Skeletal muscle tissue (tissue), 4 donors: ENCODE data around the gene WDR70. TPM values are rescaled to one million over a fixed set of nuclear protein-coding genes. Genes with fewer than 3 reads are reported as not detected.
A peak's percentile ranks its signal among the peaks of the same experiment; 100 is the strongest.

Experiments
- H3K27ac ChIP-seq: one replicate; pipeline ENCODE4 v1.7.0; 2013; ENCODE audit warnings: mild to moderate bottlenecking, low read depth, low read length, inconsistent platforms
- H3K27me3 ChIP-seq, 3 donors: one replicate each; pipeline ENCODE4 v1.7.0; 2013; ENCODE audit warnings: low read length in 3 of 3; ENCODE audit not compliant: control insufficient read depth in 3 of 3, insufficient read depth in 3 of 3
- H3K36me3 ChIP-seq, 3 donors: one replicate each; pipeline ENCODE4 v1.7.0; 2013; ENCODE audit warnings: low read length in 3 of 3; ENCODE audit not compliant: control insufficient read depth in 3 of 3, insufficient read depth in 3 of 3
- H3K4me1 ChIP-seq, 3 donors: one replicate each; pipeline ENCODE4 v1.7.0; 2013; ENCODE audit warnings: low read length in 3 of 3, mild to moderate bottlenecking in 3 of 3; ENCODE audit not compliant: control insufficient read depth in 3 of 3, insufficient read depth in 3 of 3
- H3K4me3 ChIP-seq, 3 donors: one replicate each; pipeline ENCODE4 v1.7.0; 2013; ENCODE audit warnings: low read length in 3 of 3
- H3K9ac ChIP-seq, 3 donors: one replicate each; pipeline ENCODE4 v1.7.0; 2013; ENCODE audit warnings: low read length in 3 of 3, mild to moderate bottlenecking in 3 of 3, moderate library complexity in 2 of 3, low read depth in 1 of 3
- H3K9me3 ChIP-seq, 3 donors: one replicate each; pipeline ENCODE4 v1.7.0; 2013; ENCODE audit warnings: low read length in 3 of 3; ENCODE audit not compliant: control insufficient read depth in 3 of 3
- total RNA-seq: library from RNA; depleted of rRNA; stranded (reverse); fragments of >200 nt; gene quantifications from one replicate; pipeline ENCODE4 v1.2.3, GENCODE V29; 2014
- donor health status: Osteomylitis.

Gene WDR70
- total RNA-seq, 1 donor from 2014 or later, result 23.0 TPM

GRCh38 chr5:37696190-37697021 is 317.3 kb downstream of the WDR70 start:
- Histone ChIP-seq H3K4me1 (peaks cover 0 to 7% (median 2%) of the 10 kb centered on the region in 3 donors), H3K4me3 (no peak overlapping the region), H3K9ac (no peak overlapping the region), H3K36me3 (no peaks in the 10 kb centered on the region), H3K9me3 (no peaks in the 10 kb centered on the region), H3K27me3 (no peaks in the 10 kb centered on the region), H3K27ac (peak overlapping the region; percentile 51)

- H3K36me3 ChIP-seq, result peaks cover 0 to 5% (median 0%) of the 10 kb centered on the region in 3 donors
- no peaks in the 10 kb centered on the region for H3K9me3 ChIP-seq
- H3K27me3 ChIP-seq, result no peaks in the 10 kb centered on the region
- H3K9ac ChIP-seq, result no peak overlapping the region
- H3K4me1 ChIP-seq, result peaks cover 0 to under 1% (median 0%) of the 10 kb centered on the region in 3 donors
- no peak overlapping the region for H3K4me3 ChIP-seq
- H3K27ac ChIP-seq, result no peak overlapping the region
Measured at GRCh38 chr5:37701868-37702267, 322.8 kb downstream of the WDR70 start.

GRCh38 chr5:37703841-37704241 is 324.7 kb downstream of the WDR70 start:
- Histone ChIP-seq H3K4me3 (no peak overlapping the region), H3K9me3 (no peaks in the 10 kb centered on the region), H3K27ac (no peak overlapping the region), H3K4me1 (no peaks in the 10 kb centered on the region), H3K36me3 (peaks cover 0 to 5% (median 0%) of the 10 kb centered on the region in 3 donors), H3K9ac (no peak overlapping the region), H3K27me3 (no peaks in the 10 kb centered on the region)

GRCh38 chr5:37704406-37704805 is 325.3 kb downstream of the WDR70 start:
- no peaks in the 10 kb centered on the region for H3K27me3 ChIP-seq
- no peaks in the 10 kb centered on the region for H3K9me3 ChIP-seq
- peaks cover 0 to 5% (median 0%) of the 10 kb centered on the region in 3 donors for H3K36me3 ChIP-seq
- H3K4me1 ChIP-seq, result no peaks in the 10 kb centered on the region
- H3K27ac ChIP-seq, result no peak overlapping the region
- no peak overlapping the region for H3K4me3 ChIP-seq
- H3K9ac ChIP-seq, result no peak overlapping the region

GRCh38 chr5:37709020-37709419 is 329.9 kb downstream of the WDR70 start:
- Histone ChIP-seq H3K9ac (no peak overlapping the region), H3K4me3 (no peak overlapping the region), H3K27ac (no peak overlapping the region), H3K4me1 (peaks cover 2 to 8% (median 6%) of the 10 kb centered on the region in 3 donors), H3K27me3 (no peaks in the 10 kb centered on the region), H3K36me3 (no peaks in the 10 kb centered on the region), H3K9me3 (no peaks in the 10 kb centered on the region)

GRCh38 chr5:37710965-37711364 is 331.8 kb downstream of the WDR70 start:
- Histone ChIP-seq H3K9me3 (no peaks in the 10 kb centered on the region), H3K36me3 (no peaks in the 10 kb centered on the region), H3K27ac (no peak overlapping the region), H3K4me1 (peaks cover 2 to 8% (median 6%) of the 10 kb centered on the region in 3 donors), H3K27me3 (no peaks in the 10 kb centered on the region), H3K4me3 (no peak overlapping the region), H3K9ac (no peak overlapping the region)

GRCh38 chr5:37712750-37713149 is 333.6 kb downstream of the WDR70 start:
- Histone ChIP-seq H3K9ac (no peak overlapping the region), H3K4me1 (peaks cover 6 to 8% (median 8%) of the 10 kb centered on the region in 3 donors), H3K36me3 (no peaks in the 10 kb centered on the region), H3K27me3 (no peaks in the 10 kb centered on the region), H3K9me3 (no peaks in the 10 kb centered on the region), H3K4me3 (no peak overlapping the region), H3K27ac (no peak overlapping the region)

- no peak overlapping the region for H3K9ac ChIP-seq
- H3K9me3 ChIP-seq, result no peaks in the 10 kb centered on the region
- no peak overlapping the region for H3K27ac ChIP-seq
- peaks cover 8 to 13% (median 10%) of the 10 kb centered on the region in 3 donors for H3K4me1 ChIP-seq
- H3K36me3 ChIP-seq, result no peaks in the 10 kb centered on the region
- no peak overlapping the region for H3K4me3 ChIP-seq
- no peaks in the 10 kb centered on the region for H3K27me3 ChIP-seq
Measured at GRCh38 chr5:37714756-37715155, 335.6 kb downstream of the WDR70 start.

GRCh38 chr5:37715361-37715760 is 336.2 kb downstream of the WDR70 start:
- H3K9ac ChIP-seq, result no peak overlapping the region
- no peak overlapping the region for H3K4me3 ChIP-seq
- H3K27ac ChIP-seq, result no peak overlapping the region
- H3K9me3 ChIP-seq, result no peaks in the 10 kb centered on the region
- H3K27me3 ChIP-seq, result no peaks in the 10 kb centered on the region
- no peaks in the 10 kb centered on the region for H3K36me3 ChIP-seq
- H3K4me1 ChIP-seq, result peaks cover 4 to 11% (median 7%) of the 10 kb centered on the region in 3 donors

GRCh38 chr5:37715992-37716391 is 336.9 kb downstream of the WDR70 start:
- Histone ChIP-seq H3K36me3 (no peaks in the 10 kb centered on the region), H3K27me3 (no peaks in the 10 kb centered on the region), H3K4me3 (no peak overlapping the region), H3K27ac (no peak overlapping the region), H3K4me1 (peaks cover 2 to 11% (median 6%) of the 10 kb centered on the region in 3 donors), H3K9me3 (no peaks in the 10 kb centered on the region), H3K9ac (no peak overlapping the region)
